A673 (cell line): ENCODE results near the gene ZFPM1. TPM values are rescaled to one million over a fixed set of nuclear protein-coding genes. Genes with fewer than 3 reads are reported as not detected.

Experiments used
- BruUV-seq: library from RNA; stranded (reverse); fragments of 400-500 nt; replicated peaks from 2 replicates; lab custom pipeline; 2021; lab: Mats Ljungman, UMichigan
- CTCF ChIA-PET: fragments of 300-600 bp; sonication (Branson Sonifier 250); formaldehyde crosslinking; loops from one replicate; lab custom pipeline; 2022; ENCODE audit warnings: antibody characterized with exemption; lab: Charles Lee
- POLR2A ChIA-PET: fragments of 300-600 bp; sonication (Branson Sonifier 250); formaldehyde crosslinking; loops from one replicate; lab custom pipeline; 2022; ENCODE audit warnings: antibody characterized with exemption; ENCODE audit not compliant: low non-redundant PET; lab: Charles Lee
- DNase-seq: peaks from one replicate; pipeline ENCODE4 v3.0.0-alpha.2; 2015; ENCODE audit warnings: low spot score
- H3K27ac ChIP-seq: fragments of 200-600 bp; sonication (generic); 2 replicates; pipeline ENCODE4 v1.5.1; 2016; ENCODE audit warnings: mixed run types, low read depth, mild to moderate bottlenecking, mixed read lengths, antibody characterized with exemption, low read length; ENCODE audit not compliant: poor library complexity, severe bottlenecking
- H3K27me3 ChIP-seq: fragments of 200-600 bp; sonication (generic); replicated peaks from 2 replicates; pipeline ENCODE4 v1.6.1; 2017; ENCODE audit warnings: mixed run types, low read depth, mild to moderate bottlenecking, mixed read lengths, antibody characterized with exemption, low read length; ENCODE audit not compliant: insufficient read depth, poor library complexity
- H3K36me3 ChIP-seq: fragments of 200-600 bp; sonication (generic); 2 replicates; pipeline ENCODE4 v1.6.1; 2016; ENCODE audit warnings: mixed run types, mild to moderate bottlenecking, mixed read lengths, antibody characterized with exemption, low read length; ENCODE audit not compliant: insufficient read depth, poor library complexity, severe bottlenecking
- H3K4me1 ChIP-seq: fragments of 200-600 bp; sonication (generic); 2 replicates; pipeline ENCODE4 v1.6.1; 2017; ENCODE audit warnings: mixed run types, mild to moderate bottlenecking, mixed read lengths, antibody characterized with exemption, low read length; ENCODE audit not compliant: insufficient read depth, poor library complexity, severe bottlenecking
- H3K4me3 ChIP-seq: fragments of 200-600 bp; sonication (generic); 2 replicates; pipeline ENCODE4 v1.5.1; 2016; ENCODE audit warnings: low read depth, mixed run types, mild to moderate bottlenecking, mixed read lengths, low read length; ENCODE audit not compliant: poor library complexity, severe bottlenecking
- H3K9me3 ChIP-seq: fragments of 200-600 bp; sonication (generic); 2 replicates; pipeline ENCODE4 v1.6.1; 2016; ENCODE audit warnings: mixed run types, low read depth, mild to moderate bottlenecking, mixed read lengths, antibody characterized with exemption, low read length; ENCODE audit not compliant: poor library complexity, severe bottlenecking
- CTCF ChIP-seq: fragments of 300-800, 200-600 bp; sonication (generic); conservative IDR thresholded peaks from 2 replicates; pipeline ENCODE4 v1.5.1; 2017; ENCODE audit warnings: low read depth, mild to moderate bottlenecking, antibody characterized with exemption, low read length, moderate library complexity, mixed read lengths
- EZH2 ChIP-seq: fragments of 200-600 bp; sonication (generic); IDR thresholded peaks from 2 replicates; pipeline ENCODE4 v1.6.1; 2017; ENCODE audit warnings: borderline replicate concordance, low read depth, mild to moderate bottlenecking, mixed read lengths, antibody characterized with exemption, low read length; ENCODE audit not compliant: poor library complexity, severe bottlenecking
- intact Hi-C: fragments of 100-400 bp; cut with micrococcal nuclease; formaldehyde crosslinking; loops from one replicate; pipeline ENCODE4 v1.10.0; 2022; ENCODE audit not compliant: unreplicated experiment
- total RNA-seq: library from RNA; stranded (reverse); gene quantifications from 2 replicates; pipeline ENCODE4 v1.2.3, GENCODE V29; 2021

Gene ZFPM1
- total RNA-seq, 1 experiment from 2014 or later = 5.6 TPM

- DNase-seq = no peak
- no peak for TF ChIP-seq EZH2
- TF ChIP-seq CTCF = no peak
- H3K4me3 ChIP-seq = no peak overlapping the region
- intact Hi-C loops = no loop called here
- no peak overlapping the region for H3K27ac ChIP-seq
- H3K36me3 ChIP-seq = no peaks in the 10 kb centered on the region
- peaks cover 5% of the 10 kb centered on the region for H3K4me1 ChIP-seq
- no peaks in the 10 kb centered on the region for H3K27me3 ChIP-seq
- ChIA-PET CTCF (no interaction called here), POLR2A (no interaction called here)
- no TSS peak for BruUV-seq
- no peaks in the 10 kb centered on the region for H3K9me3 ChIP-seq
Measured at GRCh38 chr16:88479793-88480760, 27.0 kb downstream of the ZFPM1 start.

- Histone ChIP-seq H3K4me1 (peaks cover 5% of the 10 kb centered on the region), H3K36me3 (no peaks in the 10 kb centered on the region), H3K9me3 (no peaks in the 10 kb centered on the region), H3K27ac (no peak overlapping the region), H3K4me3 (no peak overlapping the region), H3K27me3 (no peaks in the 10 kb centered on the region)
- no TSS peak for BruUV-seq
- no peak for DNase-seq
- intact Hi-C loops = no loop called here
- POLR2A ChIA-PET = no interaction called here
- TF ChIP-seq EZH2 (no peak), CTCF (no peak)
- CTCF ChIA-PET = no interaction called here
Measured at GRCh38 chr16:88480829-88481228, 27.7 kb downstream of the ZFPM1 start.

- POLR2A ChIA-PET = no interaction called here
- no peak for TF ChIP-seq CTCF
Measured at GRCh38 chr16:88481851-88482250, 28.8 kb downstream of the ZFPM1 start.

More at GRCh38 chr16:88481851-88482250, 28.8 kb downstream of the ZFPM1 start:
- H3K36me3 ChIP-seq = no peaks in the 10 kb centered on the region
- H3K27ac ChIP-seq = no peak overlapping the region
- CTCF ChIA-PET = no interaction called here
- H3K4me1 ChIP-seq = peaks cover 5% of the 10 kb centered on the region
- no peaks in the 10 kb centered on the region for H3K9me3 ChIP-seq
- intact Hi-C loops = no loop called here
- H3K4me3 ChIP-seq = no peak overlapping the region
- no peak for DNase-seq
- BruUV-seq = no TSS peak
- H3K27me3 ChIP-seq = no peaks in the 10 kb centered on the region
